HFFc6 (cell line): ENCODE data around the gene NONO. TPM values are rescaled to one million over a fixed set of nuclear protein-coding genes. Genes with fewer than 3 reads are reported as not detected.
"Not testable (repeated sequence)": the region's sequence is repeated elsewhere in the genome, so short reads cannot be mapped to it uniquely, and the experiment has no call there.

Experiments
- DNase-seq: peaks from one replicate; pipeline ENCODE4 v3.0.0-alpha.2; 2018
- H3K27ac Mint-ChIP-seq: 2 replicates; pipeline ENCODE4 v1.8.0; 2020; ENCODE audit warnings: mild to moderate bottlenecking, mixed read lengths
- H3K27me3 Mint-ChIP-seq: 2 replicates; pipeline ENCODE4 v1.8.0; 2021; ENCODE audit warnings: mild to moderate bottlenecking, moderate library complexity, mixed read lengths; ENCODE audit not compliant: insufficient read depth
- H3K36me3 Mint-ChIP-seq: 2 replicates; pipeline ENCODE4 v1.8.0; 2021; ENCODE audit warnings: low read depth, mixed read lengths
- H3K4me1 Mint-ChIP-seq: 2 replicates; pipeline ENCODE4 v1.8.0; 2020; ENCODE audit warnings: low read depth, mixed read lengths
- H3K4me3 Mint-ChIP-seq: 2 replicates; pipeline ENCODE4 v1.8.0; 2020; ENCODE audit warnings: mild to moderate bottlenecking, moderate library complexity, mixed read lengths
- H3K9me3 Mint-ChIP-seq: 2 replicates; pipeline ENCODE4 v1.8.0; 2020; ENCODE audit warnings: mild to moderate bottlenecking, mixed read lengths
- CTCF ChIP-seq: fragments of 200-600 bp; sonication (generic); IDR thresholded peaks from 2 replicates; pipeline ENCODE4 v1.5.0; 2021; ENCODE audit warnings: antibody characterized with exemption, mild to moderate bottlenecking
- total RNA-seq, 6 experiments: library from RNA; stranded (reverse); fragmentation: NEBNext Ultra II Directional; extraction: Animal tissue kit (Norgen Biotek cat#: 25700); gene quantifications; 2 replicates in 1 of 6; 3 replicates in 5 of 6; pipeline ENCODE4 v1.2.3, GENCODE V29; 2021

Gene NONO
- total RNA-seq, 6 experiments from 2014 or later, result 367 to 495 (median 421) TPM

- TF ChIP-seq CTCF, result no peak
- H3K27me3 Mint-ChIP-seq, result no peaks in the 10 kb centered on the region; the same call in 1 of the 2 replicates
- peak overlapping the region; percentile 80 for H3K27ac Mint-ChIP-seq
- peaks cover 40% of the 10 kb centered on the region for H3K36me3 Mint-ChIP-seq
- H3K9me3 Mint-ChIP-seq, result no peaks in the 10 kb centered on the region
- H3K4me1 Mint-ChIP-seq, result peaks cover 34% of the 10 kb centered on the region
- DNase-seq, result no peak
- H3K4me3 Mint-ChIP-seq, result no peak overlapping the region
Measured at GRCh38 chrX:71302461-71303213, 19.2 kb downstream of the NONO start.

DNA sequence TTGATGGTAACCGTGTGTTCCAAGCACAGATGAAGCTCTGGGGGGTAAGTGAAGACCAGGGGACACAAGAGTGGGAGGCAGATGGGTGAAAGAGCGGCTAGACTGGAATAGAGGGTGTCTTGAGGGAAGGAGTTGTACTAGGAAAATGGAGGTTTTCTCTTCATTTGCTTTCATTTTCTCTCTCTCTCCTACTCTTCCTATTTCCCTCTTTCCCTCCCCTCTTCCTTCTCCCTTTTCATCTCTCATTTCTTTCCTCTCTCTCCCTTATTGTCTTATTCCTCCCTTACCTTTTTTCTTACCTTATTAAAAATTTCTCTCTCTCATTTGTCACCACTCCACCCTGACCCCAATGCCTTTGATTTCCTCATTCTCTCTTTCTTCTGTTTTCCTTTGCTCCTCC is 21.1 kb downstream of the NONO start:
- Mint-ChIP-seq H3K27me3 (no peaks in the 10 kb centered on the region; the same call in 1 of the 2 replicates), H3K9me3 (no peaks in the 10 kb centered on the region), H3K4me3 (no peak overlapping the region), H3K27ac (no peak overlapping the region; the same call in 1 of the 2 replicates), H3K4me1 (peaks cover 34% of the 10 kb centered on the region), H3K36me3 (peaks cover 32% of the 10 kb centered on the region)
- no peak for TF ChIP-seq CTCF
- no peak for DNase-seq

- Mint-ChIP-seq H3K4me1 (peaks cover 20% of the 10 kb centered on the region), H3K27ac (peak overlapping the region; percentile 92), H3K27me3 (peaks cover 2% of the 10 kb centered on the region; the same call in 1 of the 2 replicates), H3K4me3 (peak overlapping the region; percentile 43), H3K36me3 (peaks cover 5% of the 10 kb centered on the region; the same call in 1 of the 2 replicates), H3K9me3 (no peaks in the 10 kb centered on the region)
- TF ChIP-seq CTCF, result no peak
- peak; percentile 54 for DNase-seq
Measured at GRCh38 chrX:71315917-71316316, 32.5 kb downstream of the NONO start.

- H3K4me3 Mint-ChIP-seq, H3K9me3 Mint-ChIP-seq, DNase-seq, H3K27me3 Mint-ChIP-seq, H3K36me3 Mint-ChIP-seq, H3K27ac Mint-ChIP-seq: not testable (repeated sequence)
- peaks cover 20% of the 10 kb centered on the region for H3K4me1 Mint-ChIP-seq
Measured at GRCh38 chrX:71316959-71317358, 33.5 kb downstream of the NONO start.

DNA sequence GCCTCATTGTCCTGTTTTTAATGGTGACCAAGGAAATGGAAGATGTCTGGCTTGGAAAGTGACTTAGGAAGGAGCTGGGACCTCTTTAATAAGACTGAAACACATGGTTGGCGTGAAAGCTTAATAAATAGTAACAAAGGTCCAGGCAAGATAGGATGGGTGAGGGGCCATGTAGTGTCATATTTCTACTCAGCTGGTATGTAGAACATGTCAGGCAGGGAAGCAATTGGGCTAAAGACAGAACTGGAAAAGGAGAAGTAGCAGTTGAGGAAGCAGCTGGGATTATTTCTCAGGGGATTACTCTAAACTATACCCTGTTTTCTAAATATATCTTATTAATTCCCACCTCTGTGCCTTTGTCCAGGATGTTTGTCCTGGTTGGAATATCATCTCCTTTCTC is 36.7 kb downstream of the NONO start:
- peaks cover 9% of the 10 kb centered on the region; the same call in 1 of the 2 replicates for H3K36me3 Mint-ChIP-seq
- H3K4me3 Mint-ChIP-seq, result no peak overlapping the region
- no peak for DNase-seq
- H3K4me1 Mint-ChIP-seq, result peaks cover 16% of the 10 kb centered on the region
- no peaks in the 10 kb centered on the region for H3K9me3 Mint-ChIP-seq
- H3K27ac Mint-ChIP-seq, result no peak overlapping the region
- H3K27me3 Mint-ChIP-seq, result no peaks in the 10 kb centered on the region
- no peak for TF ChIP-seq CTCF

DNA sequence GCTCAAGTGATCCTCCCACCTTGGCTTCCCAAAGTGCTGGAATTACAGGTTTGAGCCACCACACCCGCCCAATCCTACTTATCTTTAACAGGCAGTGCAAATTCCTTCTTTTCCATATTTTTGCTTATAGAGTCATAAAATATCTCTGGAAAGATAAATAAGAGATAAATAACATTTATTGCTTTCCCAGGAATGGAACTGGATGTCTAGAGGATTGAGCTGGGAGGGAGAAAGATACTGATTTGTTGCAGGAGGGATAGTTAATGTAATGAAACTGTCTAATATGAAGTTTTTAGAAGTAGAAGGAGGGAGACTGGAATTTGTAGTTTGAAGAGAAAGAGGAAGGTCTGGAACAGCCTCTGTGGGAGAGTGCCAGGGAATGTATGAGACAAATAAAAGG is 38.3 kb downstream of the NONO start:
- peaks cover 2% of the 10 kb centered on the region; the same call in 1 of the 2 replicates for H3K9me3 Mint-ChIP-seq
- peaks cover 6% of the 10 kb centered on the region for H3K36me3 Mint-ChIP-seq
- no peak overlapping the region for H3K27ac Mint-ChIP-seq
- DNase-seq, result no peak
- peaks cover under 1% of the 10 kb centered on the region; the same call in 1 of the 2 replicates for H3K4me1 Mint-ChIP-seq
- no peaks in the 10 kb centered on the region for H3K27me3 Mint-ChIP-seq
- H3K4me3 Mint-ChIP-seq, result no peak overlapping the region
- TF ChIP-seq CTCF, result no peak

GRCh38 chrX:71324452-71324851 is 41.0 kb downstream of the NONO start:
- peaks cover 12% of the 10 kb centered on the region for H3K36me3 Mint-ChIP-seq
- H3K4me3 Mint-ChIP-seq, H3K9me3 Mint-ChIP-seq, H3K4me1 Mint-ChIP-seq, H3K27ac Mint-ChIP-seq, DNase-seq, H3K27me3 Mint-ChIP-seq: not testable (repeated sequence)
